HG03558 (cell line): ENCODE measurements around the gene ITGB2.
"Not testable (repeated sequence)": the region's sequence is repeated elsewhere in the genome, so short reads cannot be mapped to it uniquely, and the experiment has no call there.

Source experiments
- ATAC-seq: cut with Tn5 transposase; IDR thresholded peaks from one replicate; pipeline ENCODE4 v1.9.1; 2021; ENCODE audit warnings: moderate number of reproducible peaks; ENCODE audit not compliant: unreplicated experiment; ENCODE audit errors: extremely low read depth

Gene ITGB2

GRCh38 chr21:44929242-44929798 is 8.6 kb upstream of the ITGB2 start:
- no peak for ATAC-seq

- not testable (repeated sequence) for ATAC-seq
Measured at GRCh38 chr21:44928500-44929241, 8.0 kb upstream of the ITGB2 start.

- no peak for ATAC-seq
Measured at GRCh38 chr21:44927587-44928461, 7.1 kb upstream of the ITGB2 start.

- ATAC-seq: no peak
Measured at GRCh38 chr21:44927259-44927586, 6.5 kb upstream of the ITGB2 start.

- ATAC-seq: no peak
Measured at GRCh38 chr21:44926331-44927101, 5.8 kb upstream of the ITGB2 start.

- no peak for ATAC-seq
Measured at GRCh38 chr21:44925378-44925755, 4.7 kb upstream of the ITGB2 start.

- no peak for ATAC-seq
Measured at GRCh38 chr21:44924606-44925377, 4.1 kb upstream of the ITGB2 start.

- no peak for ATAC-seq
Measured at GRCh38 chr21:44923480-44924084, 2.9 kb upstream of the ITGB2 start.

- no peak for ATAC-seq
Measured at GRCh38 chr21:44921928-44922327, 1.2 kb upstream of the ITGB2 start.

GRCh38 chr21:44919913-44920693 is 596 bp downstream of the ITGB2 start:
- ATAC-seq: no peak

GRCh38 chr21:44919111-44919912 is 1.4 kb downstream of the ITGB2 start:
- ATAC-seq: no peak

GRCh38 chr21:44918581-44919033 is 2.1 kb downstream of the ITGB2 start:
- ATAC-seq: no peak

GRCh38 chr21:44918107-44918470 is 2.6 kb downstream of the ITGB2 start:
- no peak for ATAC-seq

- no peak for ATAC-seq
Measured at GRCh38 chr21:44917446-44918106, 3.1 kb downstream of the ITGB2 start.

- ATAC-seq: no peak
Measured at GRCh38 chr21:44916965-44917364, 3.7 kb downstream of the ITGB2 start.

GRCh38 chr21:44914176-44914874 is 6.4 kb downstream of the ITGB2 start:
- ATAC-seq: no peak
